Lung microvascular endothelial cell (primary cell): ENCODE data around the gene MED26. TPM values are rescaled to one million over a fixed set of nuclear protein-coding genes. Genes with fewer than 3 reads are reported as not detected.
A peak's percentile ranks its signal among the peaks of the same experiment; 100 is the strongest.
"Not testable (repeated sequence)": the region's sequence is repeated elsewhere in the genome, so short reads cannot be mapped to it uniquely, and the experiment has no call there.

Experiments
- DNase-seq, 2 donors: peaks; one replicate each; pipeline versions ENCODE4 v3.0.0 to v3.0.0-alpha.2; 2010; ENCODE audit warnings: low read depth in 2 of 2
- total RNA-seq: library from RNA; depleted of rRNA; stranded (reverse); fragments of >200 nt; gene quantifications from 2 replicates; pipeline ENCODE4 v1.2.1, GENCODE V29; 2014

MED26 gene, protein sequence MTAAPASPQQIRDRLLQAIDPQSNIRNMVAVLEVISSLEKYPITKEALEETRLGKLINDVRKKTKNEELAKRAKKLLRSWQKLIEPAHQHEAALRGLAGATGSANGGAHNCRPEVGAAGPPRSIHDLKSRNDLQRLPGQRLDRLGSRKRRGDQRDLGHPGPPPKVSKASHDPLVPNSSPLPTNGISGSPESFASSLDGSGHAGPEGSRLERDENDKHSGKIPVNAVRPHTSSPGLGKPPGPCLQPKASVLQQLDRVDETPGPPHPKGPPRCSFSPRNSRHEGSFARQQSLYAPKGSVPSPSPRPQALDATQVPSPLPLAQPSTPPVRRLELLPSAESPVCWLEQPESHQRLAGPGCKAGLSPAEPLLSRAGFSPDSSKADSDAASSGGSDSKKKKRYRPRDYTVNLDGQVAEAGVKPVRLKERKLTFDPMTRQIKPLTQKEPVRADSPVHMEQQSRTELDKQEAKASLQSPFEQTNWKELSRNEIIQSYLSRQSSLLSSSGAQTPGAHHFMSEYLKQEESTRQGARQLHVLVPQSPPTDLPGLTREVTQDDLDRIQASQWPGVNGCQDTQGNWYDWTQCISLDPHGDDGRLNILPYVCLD
- total RNA-seq: 2.2 and 3.8 TPM in 2 replicates

DNA sequence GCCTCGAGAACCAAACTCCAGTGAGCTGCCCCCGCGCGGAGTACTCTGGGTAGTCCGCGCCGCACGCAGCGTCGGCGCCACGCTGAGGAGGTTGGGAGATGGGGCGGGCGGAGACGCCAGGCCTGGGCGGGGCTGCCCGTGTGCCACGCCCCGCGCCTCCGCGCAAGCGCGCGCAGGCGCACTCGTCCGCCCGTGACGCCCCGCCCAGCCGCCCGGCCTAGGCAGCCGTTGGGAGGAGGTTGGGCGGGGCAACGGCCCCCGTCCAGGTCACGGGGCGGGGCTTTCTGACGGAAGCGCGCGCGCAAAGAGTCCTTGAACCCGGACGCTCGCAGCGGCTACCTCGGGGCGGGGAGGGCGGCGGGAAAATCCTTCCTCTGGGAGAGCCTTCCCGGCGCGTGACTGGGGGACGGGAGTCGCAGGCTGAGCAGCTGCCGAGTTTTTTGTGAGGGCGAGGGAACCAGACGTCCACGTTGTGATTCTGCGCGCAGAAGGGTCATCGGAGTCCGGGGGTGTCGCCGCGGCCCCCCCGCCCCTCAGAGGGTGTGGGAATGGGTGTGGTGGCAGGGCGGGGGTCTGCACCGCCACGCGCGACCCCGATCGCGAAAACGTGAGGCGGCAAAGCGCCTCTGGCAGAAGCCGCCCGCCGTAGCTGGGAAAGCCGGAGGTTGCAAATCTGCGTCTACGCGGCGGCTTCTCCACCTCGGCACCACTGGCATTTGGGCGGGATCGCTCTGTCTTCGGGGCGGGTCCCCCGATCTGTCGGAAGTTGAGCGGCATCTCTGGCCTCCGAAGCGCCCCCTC lies at the start of gene MED26:
Gene MED26, minus strand, starts transcription at position 22 of the 801 bp plus-strand sequence. CDS start 261 bp downstream, outside the sequence.
- peak; percentile 95 to 96 for DNase-seq

DNA sequence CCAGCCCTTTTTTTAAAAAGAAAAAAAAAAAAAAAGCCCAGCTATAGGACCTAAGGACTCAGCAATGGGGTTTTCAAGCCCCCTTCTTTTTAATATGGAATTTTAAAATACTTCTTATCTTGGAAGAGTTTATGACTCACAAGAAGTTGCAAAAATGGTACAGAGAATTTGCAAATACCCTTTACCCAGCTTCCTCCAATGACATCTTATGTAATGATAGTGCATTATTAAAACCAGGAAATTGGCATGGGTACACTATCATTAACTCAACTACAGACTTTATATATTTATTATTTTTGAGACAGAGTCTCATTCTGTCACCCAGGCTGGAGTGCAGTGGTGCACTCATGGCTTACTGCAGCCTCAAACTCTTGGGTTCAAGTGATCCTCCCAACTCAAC lies 49.1 kb upstream of the MED26 start:
- no peak for DNase-seq

DNA sequence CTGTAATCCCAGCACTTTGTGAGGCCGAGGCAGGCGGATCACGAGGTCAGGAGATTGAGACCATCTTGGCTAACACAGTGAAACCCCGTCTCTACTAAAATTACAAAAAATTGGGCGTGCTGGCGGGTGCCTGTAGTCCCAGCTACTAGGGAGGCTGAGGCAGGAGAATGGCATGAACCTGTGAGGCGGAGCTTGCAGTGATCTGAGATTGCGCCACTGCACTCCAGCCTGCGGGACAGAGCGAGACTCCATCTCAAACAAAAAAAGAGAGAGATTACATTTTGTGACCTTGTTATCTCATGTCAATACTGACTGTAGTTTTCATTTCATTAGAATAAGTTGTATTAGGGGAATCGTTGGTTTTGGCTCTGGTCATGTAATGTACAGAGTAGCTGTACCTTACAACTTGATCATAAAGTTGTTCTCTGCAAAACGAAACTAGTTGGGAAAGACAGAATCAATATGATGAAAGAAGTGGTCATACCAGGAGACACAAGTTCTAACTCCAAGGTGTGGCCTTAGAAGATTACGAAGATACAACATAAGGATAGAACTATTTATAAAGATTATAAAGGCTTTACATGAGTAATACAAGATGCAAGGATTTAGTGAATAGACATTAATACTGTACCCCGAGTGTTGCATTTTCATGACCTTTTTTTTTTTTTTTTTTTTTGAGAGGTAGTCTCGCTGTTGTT lies 48.2 kb upstream of the MED26 start:
- no peak for DNase-seq

DNA sequence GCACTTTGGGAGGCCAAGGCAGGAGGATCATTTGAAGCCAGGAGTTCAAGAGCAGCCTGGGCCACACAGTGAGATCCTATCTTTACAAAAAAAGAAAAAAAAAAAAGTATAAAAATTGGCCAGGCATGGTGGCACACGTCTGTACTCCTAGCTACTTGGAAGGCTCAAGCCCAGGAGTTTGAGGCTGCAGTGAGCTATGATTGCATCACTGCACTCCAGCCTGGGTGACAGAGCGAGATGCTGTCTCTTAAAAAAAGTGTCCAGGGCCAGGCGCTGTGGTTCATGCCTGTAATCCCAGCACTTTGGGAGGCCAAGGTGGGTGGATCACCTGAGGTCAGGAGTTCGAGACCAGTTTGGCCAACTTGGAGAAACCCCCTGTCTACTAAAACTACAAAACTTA lies 45.8 kb upstream of the MED26 start:
- DNase-seq: not testable (repeated sequence)

DNA sequence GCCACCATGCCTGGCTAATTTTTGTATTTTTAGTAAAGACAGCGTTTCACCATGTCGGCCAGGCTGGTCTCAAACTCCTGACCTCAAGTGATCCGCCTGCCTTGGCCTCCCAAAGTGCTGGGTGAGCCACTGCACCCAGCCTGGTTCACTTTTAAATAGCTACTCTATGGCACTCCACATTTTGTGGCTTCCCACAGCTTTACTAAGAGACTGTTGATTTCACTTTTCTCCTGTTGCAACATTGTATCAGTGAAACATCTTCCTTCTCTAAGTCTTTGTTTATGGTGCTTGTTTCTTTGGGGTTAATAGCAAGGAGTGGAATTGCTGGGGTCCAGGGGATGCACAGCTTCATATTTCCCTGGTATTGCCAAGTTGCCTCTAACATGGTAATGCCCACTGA lies 45.2 kb upstream of the MED26 start:
- DNase-seq: no peak

DNA sequence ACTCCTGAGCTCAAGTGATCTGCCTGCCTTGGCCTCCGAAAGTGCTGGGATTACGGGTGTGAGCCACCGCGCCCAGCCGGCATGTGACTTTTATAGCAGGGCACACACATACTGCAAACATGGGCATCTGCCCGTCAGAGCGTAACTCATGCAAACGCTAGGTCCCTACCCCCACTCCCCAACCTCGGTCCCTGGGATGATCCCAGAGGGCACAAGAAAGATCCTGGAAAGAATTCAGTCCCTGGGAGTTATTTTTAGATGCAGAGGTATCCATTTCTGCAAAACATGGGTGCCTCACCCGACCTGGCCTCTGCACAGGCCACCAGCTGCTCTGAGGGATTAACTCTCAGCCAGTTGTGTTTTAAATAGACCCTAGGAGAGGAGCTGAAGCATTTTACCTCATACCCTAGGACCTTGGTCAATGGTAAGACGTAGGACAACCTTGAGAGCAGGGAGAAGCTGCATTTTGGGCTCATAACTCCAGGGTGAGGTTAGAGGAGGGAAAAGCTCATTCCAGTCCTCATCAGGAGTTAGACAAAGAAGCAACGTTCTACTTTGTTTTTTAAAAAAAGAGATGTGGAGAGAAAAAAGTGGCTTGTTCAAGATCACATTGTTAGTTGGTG lies 43.8 kb upstream of the MED26 start:
- DNase-seq: no peak

DNA sequence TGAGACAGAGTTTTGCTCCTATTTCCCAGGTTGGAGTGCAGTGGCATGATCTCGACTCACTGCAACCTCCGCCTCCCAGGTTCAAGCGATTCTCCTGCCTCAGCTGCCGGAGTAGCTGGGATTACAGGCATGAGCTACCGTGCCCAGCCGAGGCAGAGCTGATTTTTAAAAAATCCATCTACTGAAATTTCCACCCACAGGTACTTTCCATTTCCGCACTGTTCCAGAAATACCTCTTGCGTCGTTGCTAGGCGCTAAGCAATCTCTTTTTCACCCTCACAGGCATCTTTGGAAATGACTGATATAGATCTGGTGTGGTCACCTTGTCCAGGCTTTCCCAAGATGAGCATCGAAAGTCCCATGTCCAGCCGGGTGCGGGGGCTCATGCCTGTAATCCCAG lies 42.3 kb upstream of the MED26 start:
- no peak for DNase-seq

DNA sequence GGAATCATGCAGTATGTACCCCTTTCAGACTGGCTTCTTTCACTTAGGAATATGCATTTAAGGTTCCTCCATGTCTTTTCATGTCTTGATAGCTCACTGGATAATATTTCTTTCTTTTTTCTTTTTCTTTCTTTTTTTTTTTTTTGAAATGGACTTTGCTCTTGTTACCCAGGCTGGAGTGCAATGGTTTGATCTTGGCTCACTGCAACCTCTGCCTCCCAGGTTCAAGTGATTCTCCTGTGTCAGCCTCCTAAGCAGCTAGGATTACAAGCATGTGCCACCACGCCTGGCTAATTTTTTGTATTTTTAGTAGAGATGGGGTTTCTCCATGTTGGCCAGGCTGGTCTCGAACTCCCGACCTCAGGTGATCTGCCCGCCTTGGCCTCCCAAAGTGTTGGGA lies 40.7 kb upstream of the MED26 start:
- not testable (repeated sequence) for DNase-seq

DNA sequence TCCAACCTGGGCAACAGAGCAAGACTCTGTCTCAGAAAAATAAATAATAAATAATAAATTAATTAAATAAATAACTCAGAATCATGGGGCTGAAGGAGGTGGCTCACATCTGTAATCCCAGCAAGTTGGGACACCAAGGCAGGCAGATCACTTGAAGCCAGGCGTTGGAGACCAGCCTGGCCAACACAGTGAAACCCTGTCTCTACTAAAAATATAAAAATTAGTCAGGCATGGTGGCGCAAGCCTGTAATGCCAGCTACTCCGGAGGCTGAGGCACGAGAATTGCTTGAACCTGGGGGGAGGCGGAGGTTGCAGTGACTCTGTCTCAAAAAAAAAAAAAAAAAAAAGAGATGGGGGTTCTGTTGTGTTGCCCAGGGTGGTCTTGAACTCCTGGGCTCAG lies 40.2 kb upstream of the MED26 start:
- no peak for DNase-seq

DNA sequence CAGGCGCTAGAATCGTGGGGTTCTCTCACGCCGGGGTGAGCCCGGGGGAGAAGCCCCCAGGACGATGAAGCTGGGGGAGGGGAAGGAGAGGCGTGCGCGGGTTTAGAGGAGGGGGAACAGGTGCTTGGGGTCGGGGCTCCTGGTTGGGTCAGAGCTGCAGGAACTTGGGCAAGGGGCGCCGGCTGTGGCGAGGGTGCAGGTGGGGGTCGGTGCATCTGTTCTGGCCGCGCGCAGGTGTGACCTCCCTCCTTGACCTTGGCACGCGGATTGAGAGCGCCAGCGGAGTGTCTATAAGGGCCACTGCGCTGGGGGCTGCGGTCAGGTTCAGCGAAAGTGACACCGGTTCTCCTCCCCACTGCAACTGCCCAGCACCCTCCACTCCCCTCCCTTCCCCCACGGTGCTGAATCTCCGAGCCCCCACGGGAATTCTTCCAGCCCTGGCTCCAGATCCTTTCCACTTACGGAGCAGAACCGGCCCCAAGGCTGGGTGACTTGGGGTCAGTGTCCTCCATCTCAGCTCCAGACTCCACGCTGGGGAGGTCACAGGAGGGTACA lies 33.6 kb upstream of the MED26 start:
- no peak for DNase-seq

DNA sequence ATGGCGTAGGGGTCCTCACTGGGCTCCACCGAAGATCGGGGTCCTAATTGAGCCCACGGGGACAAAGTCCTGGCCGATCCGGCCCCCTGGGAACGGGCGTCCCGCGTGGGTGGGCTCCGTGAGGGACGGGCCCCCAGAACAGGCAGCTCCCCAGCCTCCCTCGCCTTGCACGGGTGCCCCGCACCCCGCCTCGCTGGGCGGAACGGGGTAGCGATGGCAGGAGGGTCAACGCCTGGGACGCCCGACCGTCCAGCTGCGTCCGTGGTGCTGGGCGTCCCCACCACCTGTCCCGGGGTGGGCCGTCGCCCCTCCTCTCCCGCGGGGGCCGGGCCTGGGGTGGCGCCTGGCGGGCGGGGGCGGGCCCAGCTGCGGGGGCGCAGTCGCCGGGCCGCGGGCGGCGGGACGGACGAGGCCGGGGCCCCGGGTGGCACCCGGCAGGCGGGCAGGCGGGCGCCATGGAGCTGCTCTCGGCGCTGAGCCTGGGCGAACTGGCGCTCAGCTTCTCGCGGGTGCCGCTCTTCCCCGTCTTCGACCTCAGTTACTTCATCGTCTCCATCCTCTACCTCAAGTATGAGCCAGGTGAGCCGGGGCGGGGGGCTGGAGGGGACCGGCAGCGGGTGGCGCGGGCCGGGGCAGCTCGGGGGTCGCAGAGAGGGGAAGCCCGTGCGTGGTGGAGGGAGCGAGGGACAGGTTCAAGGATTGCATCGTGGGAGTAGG lies 32.9 kb upstream of the MED26 start, which contains the start of gene TMEM38A:
Gene TMEM38A, plus strand, starts transcription at position 377 of the 717 bp plus-strand sequence. Its CDS starts 79 bp downstream, at position 456.
- peak in 1 of 2 donors; percentile 13 for DNase-seq

DNA sequence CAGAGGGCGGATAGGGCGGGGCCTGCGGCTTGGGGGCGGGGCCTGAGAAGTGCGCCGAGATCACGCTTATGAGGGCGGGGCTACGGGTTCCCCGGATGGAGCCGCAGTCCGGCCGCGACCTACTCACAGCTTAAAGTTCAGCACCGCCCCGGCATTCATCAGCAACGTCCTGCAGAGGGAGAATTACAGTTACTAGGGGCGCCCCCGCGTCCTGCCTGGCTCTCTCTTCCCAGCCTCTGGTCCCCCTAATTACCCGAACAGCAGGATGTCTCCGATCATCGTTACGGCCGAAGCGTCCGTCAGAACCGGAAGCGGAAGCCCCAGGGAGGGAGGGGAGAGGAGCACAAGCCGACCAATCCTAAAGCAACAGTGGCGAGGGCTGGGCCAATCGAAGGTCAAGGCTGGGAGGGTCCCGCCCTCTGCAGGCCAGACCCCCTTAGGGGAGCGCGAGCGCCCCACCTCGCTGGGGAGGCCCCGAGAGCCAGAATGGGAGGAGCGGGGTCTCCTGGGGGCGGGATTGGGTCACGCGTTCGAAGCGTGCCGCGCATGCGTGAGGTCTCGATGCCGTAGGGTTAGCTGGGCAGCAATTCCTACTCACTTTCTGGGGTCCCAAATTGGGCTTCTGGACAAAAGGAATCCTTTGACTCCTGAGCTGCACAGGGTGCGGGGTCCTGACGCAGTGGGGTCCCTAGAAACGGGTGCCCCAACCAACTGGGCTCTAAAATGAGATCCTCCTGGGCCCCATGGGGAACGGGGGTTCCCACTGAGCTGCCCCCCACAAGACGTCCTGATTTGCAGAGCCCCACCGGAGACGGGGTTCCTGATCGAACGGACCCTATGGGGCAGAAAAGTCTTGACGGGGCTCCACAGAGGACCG lies 32.1 kb upstream of the MED26 start, which contains the start of gene SMIM7:
Gene SMIM7, minus strand, starts transcription at position 313 of the 877 bp plus-strand sequence. Its CDS starts 34 bp downstream, at position 279.
- peak; percentile 99 for DNase-seq

DNA sequence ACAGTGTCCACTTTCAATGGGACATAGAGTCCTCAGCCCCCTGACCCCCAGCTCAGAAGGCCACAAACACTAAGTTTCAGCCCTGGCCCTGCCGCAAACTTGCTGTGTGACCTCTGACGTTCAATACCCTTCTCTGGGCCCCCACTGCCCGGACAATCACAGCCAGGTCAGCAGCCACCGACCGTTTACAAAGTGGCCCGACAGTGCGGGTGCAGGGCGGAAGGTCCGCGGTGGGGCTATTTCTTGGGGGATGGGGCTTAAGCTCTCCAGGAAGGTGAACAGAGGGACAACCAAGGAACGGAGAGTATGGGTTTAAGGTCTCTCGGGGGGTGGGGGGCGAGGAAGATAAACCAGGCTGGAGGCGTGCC lies 31.4 kb upstream of the MED26 start:
- DNase-seq: no peak

DNA sequence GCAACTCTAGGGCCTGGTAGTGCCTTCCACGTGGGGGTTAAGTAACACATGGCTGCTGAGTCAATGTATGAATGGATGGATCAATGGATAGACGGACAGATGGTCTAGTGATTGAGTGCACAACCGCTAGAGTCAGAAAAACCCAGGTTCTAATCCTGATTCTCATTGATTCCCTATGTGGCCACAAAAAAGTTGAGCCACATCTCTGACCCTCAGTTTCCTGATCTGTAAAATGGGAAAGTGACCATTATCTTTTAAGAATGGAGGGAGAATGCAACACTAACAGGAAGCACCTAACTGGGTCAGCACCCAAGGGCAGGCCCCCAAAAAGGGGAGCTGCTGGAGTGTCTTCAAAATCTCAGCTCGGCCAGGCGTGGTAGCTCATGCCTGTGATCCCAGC lies 29.4 kb upstream of the MED26 start:
- no peak for DNase-seq

DNA sequence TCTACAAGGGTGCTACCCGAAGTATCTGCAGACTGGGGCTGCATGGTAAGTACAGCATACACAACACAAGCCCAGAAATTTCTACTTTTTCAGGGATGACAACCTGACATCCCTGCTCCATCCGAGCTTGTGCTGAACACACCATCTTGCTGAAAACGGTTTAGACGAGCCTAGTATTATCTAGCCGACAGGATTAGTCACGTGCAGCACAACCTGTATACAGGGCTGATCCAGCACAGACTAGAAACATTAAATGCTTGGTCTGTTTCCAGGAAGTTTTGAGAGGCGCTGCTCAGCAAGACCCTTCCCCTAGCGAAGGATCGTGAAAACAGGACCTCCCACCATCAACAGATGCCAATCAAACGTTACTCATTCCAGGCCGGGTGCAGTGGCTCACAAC lies 27.7 kb upstream of the MED26 start:
- DNase-seq: no peak

DNA sequence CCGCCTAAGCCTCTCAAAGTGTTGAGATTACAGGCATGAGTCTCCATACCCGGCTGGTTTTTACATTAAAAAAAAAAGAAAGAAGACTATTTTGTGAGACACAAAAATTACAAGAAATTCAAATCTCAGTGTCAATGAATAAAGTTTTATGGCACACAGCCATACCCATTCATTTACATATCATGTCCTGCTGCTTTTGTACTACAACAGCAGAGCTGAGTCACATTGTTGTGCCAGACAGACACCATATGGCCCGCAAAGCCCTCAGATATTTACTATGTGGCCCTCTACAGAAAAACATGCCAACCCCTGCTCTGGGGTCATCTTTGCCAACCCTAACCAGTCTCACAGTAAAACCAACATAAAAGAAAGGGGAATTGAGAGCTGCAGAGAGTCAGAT lies 26.6 kb upstream of the MED26 start:
- DNase-seq: no peak

DNA sequence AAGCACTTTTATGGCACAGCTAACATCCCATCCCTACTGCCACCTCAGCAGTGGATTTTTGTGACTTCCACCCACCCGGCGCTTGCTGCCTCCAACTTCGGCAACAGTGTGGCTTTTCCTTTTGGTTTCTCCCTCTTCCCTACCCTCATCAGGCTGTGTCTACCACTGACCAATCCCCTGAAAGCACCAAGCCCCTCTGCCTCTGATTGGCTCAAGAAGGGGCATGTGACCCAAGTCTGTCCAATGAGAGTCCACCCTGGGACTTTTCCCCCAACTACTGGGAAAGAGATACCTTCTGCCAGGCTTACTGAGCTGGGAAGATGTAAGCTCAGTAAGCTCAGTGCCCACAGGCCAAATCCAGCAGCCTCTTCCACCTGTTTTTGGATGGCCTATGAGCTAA lies 26.1 kb upstream of the MED26 start:
- DNase-seq: peak; percentile 14 to 20

DNA sequence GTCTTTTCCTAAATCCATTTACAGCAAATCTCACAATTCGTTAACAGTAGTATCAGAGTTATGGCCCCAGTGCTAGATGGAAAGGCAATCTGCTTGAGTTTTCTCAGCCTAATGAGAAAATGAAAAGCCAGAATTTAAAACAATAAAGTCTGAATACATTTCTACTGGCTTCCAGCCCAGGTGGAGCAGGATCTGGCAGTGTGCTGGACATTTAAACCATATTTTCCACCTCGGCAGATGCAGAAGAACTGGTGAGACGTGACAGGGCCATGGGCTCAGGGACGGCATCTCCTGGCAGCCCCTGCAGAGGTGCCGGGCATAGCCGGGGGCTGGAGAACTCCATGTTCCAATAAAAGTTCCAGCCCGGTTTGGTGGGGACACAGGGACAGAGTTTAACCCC lies 24.9 kb upstream of the MED26 start:
- DNase-seq: no peak
